Liver (tissue), 9 donors: ENCODE data around the gene OR10H5. TPM values are rescaled to one million over a fixed set of nuclear protein-coding genes. Genes with fewer than 3 reads are reported as not detected.

Experiments
- DNase-seq: peaks from one replicate; pipeline ENCODE4 v3.0.0-alpha.2; 2017; ENCODE audit warnings: low spot score
- H3K27ac ChIP-seq, 2 donors: one replicate each; pipeline ENCODE4 v1.7.0; 2013; ENCODE audit warnings: inconsistent platforms in 2 of 2, low read length in 2 of 2, control low read depth in 1 of 2, low read depth in 1 of 2, mild to moderate bottlenecking in 1 of 2
- H3K27me3 ChIP-seq, 4 donors: one replicate each; pipeline versions ENCODE4 v1.6.1 to v1.7.0; 2013; ENCODE audit warnings: low read length in 3 of 4, inconsistent platforms in 1 of 4, mild to moderate bottlenecking in 1 of 4, moderate library complexity in 1 of 4; ENCODE audit not compliant: control insufficient read depth in 4 of 4, insufficient read depth in 4 of 4
- H3K36me3 ChIP-seq, 4 donors: one replicate each; pipeline versions ENCODE4 v1.6.1 to v1.7.0; 2013; ENCODE audit warnings: low read length in 3 of 4, mild to moderate bottlenecking in 3 of 4, low read depth in 1 of 4, moderate library complexity in 1 of 4; ENCODE audit not compliant: control insufficient read depth in 4 of 4, insufficient read depth in 3 of 4
- H3K4me1 ChIP-seq, 4 donors: one replicate each; pipeline versions ENCODE4 v1.6.1 to v1.7.0; 2013; ENCODE audit warnings: low read length in 3 of 4, mild to moderate bottlenecking in 3 of 4, moderate library complexity in 1 of 4; ENCODE audit not compliant: control insufficient read depth in 4 of 4, insufficient read depth in 4 of 4
- H3K4me3 ChIP-seq, 3 donors: one replicate each; pipeline versions ENCODE4 v1.6.1 to v1.7.0; 2013; ENCODE audit warnings: low read length in 3 of 3, control low read depth in 1 of 3, low read depth in 1 of 3, mild to moderate bottlenecking in 1 of 3
- H3K9ac ChIP-seq, 2 donors: one replicate each; pipeline ENCODE4 v1.7.0; 2013; ENCODE audit warnings: low read length in 2 of 2, mild to moderate bottlenecking in 2 of 2, moderate library complexity in 2 of 2, control low read depth in 1 of 2, low read depth in 1 of 2
- H3K9me3 ChIP-seq, 4 donors: one replicate each; pipeline versions ENCODE4 v1.6.1 to v1.7.0; 2013; ENCODE audit warnings: low read length in 3 of 4; ENCODE audit not compliant: control insufficient read depth in 4 of 4
- ATF3 ChIP-seq: IDR thresholded peaks from 2 replicates; pipeline ENCODE4 v1.6.1; 2016; ENCODE audit warnings: antibody characterized with exemption
- CTCF ChIP-seq: fragments of 150-350 bp; IDR thresholded peaks from 2 replicates; pipeline ENCODE4 v1.5.1; 2017; ENCODE audit warnings: improper control_type of control experiment, low read depth, low read length; ENCODE audit not compliant: missing input control
- EGR1 ChIP-seq, 2 donors: IDR thresholded peaks; 2 replicates each; pipeline ENCODE4 v1.6.1; 2016 to 2018; ENCODE audit warnings: antibody characterized with exemption in 2 of 2, low read depth in 2 of 2
- FOXA1 ChIP-seq: IDR thresholded peaks from 2 replicates; pipeline ENCODE4 v1.6.1; 2016; ENCODE audit warnings: antibody characterized with exemption
- FOXA2 ChIP-seq: IDR thresholded peaks from 2 replicates; pipeline ENCODE4 v1.6.1; 2016; ENCODE audit warnings: antibody characterized with exemption
- GABPA ChIP-seq, 2 donors: IDR thresholded peaks in 1 of 2; conservative IDR thresholded peaks in 1 of 2; 2 replicates each; pipeline ENCODE4 v1.6.1; 2016; ENCODE audit warnings: antibody characterized with exemption in 2 of 2, mild to moderate bottlenecking in 1 of 2, moderate library complexity in 1 of 2
- HNF4A ChIP-seq, 2 donors: conservative IDR thresholded peaks; 2 replicates each; pipeline ENCODE4 v1.6.1; 2016; ENCODE audit warnings: antibody characterized with exemption in 2 of 2, mild to moderate bottlenecking in 2 of 2
- HNF4G ChIP-seq: IDR thresholded peaks from 2 replicates; pipeline ENCODE4 v1.6.1; 2016; ENCODE audit warnings: antibody characterized with exemption
- JUND ChIP-seq, 2 donors: IDR thresholded peaks; 2 replicates each; pipeline ENCODE4 v1.6.1; 2016; ENCODE audit warnings: antibody characterized with exemption in 2 of 2
- MAX ChIP-seq: IDR thresholded peaks from 2 replicates; pipeline ENCODE4 v1.6.1; 2016; ENCODE audit warnings: antibody characterized with exemption
- NR2F2 ChIP-seq: IDR thresholded peaks from 2 replicates; pipeline ENCODE4 v1.6.1; 2016; ENCODE audit warnings: antibody characterized with exemption
- RAD21 ChIP-seq, 2 donors: IDR thresholded peaks; 2 replicates each; pipeline ENCODE4 v1.6.1; 2016; ENCODE audit warnings: antibody characterized with exemption in 2 of 2, mild to moderate bottlenecking in 2 of 2
- REST ChIP-seq: IDR thresholded peaks from 2 replicates; pipeline ENCODE4 v1.6.1; 2016; ENCODE audit warnings: antibody characterized with exemption, mild to moderate bottlenecking
- RXRA ChIP-seq, 2 donors: IDR thresholded peaks; 2 replicates each; pipeline ENCODE4 v1.6.1; 2017 to 2018; ENCODE audit warnings: antibody characterized with exemption in 2 of 2, mild to moderate bottlenecking in 1 of 2
- SP1 ChIP-seq: IDR thresholded peaks from 2 replicates; pipeline ENCODE4 v1.6.1; 2018; ENCODE audit warnings: antibody characterized with exemption, mild to moderate bottlenecking
- TAF1 ChIP-seq: conservative IDR thresholded peaks from 2 replicates; pipeline ENCODE4 v1.6.1; 2016; ENCODE audit warnings: antibody characterized with exemption, mild to moderate bottlenecking
- YY1 ChIP-seq: IDR thresholded peaks from 2 replicates; pipeline ENCODE4 v1.6.1; 2016; ENCODE audit warnings: antibody characterized with exemption, mild to moderate bottlenecking
- ZBTB33 ChIP-seq: IDR thresholded peaks from 2 replicates; pipeline ENCODE4 v1.6.1; 2016; ENCODE audit warnings: antibody characterized with exemption
- WGBS: extraction: QIAGEN DNeasy Blood & Tissue Kit; methylation state at CpG from one replicate; pipeline ENCODE4 v1.1.7; 2013; 5-methylcytosine and 5-hydroxymethylcytosine counted together
- polyA plus RNA-seq, 2 donors: library from polyadenylated mRNA; stranded (reverse) in 1 of 2; unstranded in 1 of 2; fragments of 200-250 nt in 1 of 2; fragments of >200 nt in 1 of 2; fragmentation: Nextera tagmentation in 1 of 2; extraction: Ambion mirVana in 1 of 2; gene quantifications; one replicate each; pipeline versions ENCODE4 v1.2.1 to v1.2.3, GENCODE V29; 2013 to 2015
- total RNA-seq, 2 donors: library from RNA; depleted of rRNA; stranded (reverse); fragments of >200 nt; gene quantifications; one replicate each; pipeline ENCODE4 v1.2.3, GENCODE V29; 2014
- donor health status: healthy.
- donor health status: healthy.
- donor health status: healthy.
- donor health status: healthy.
- donor health status: healthy.

Gene OR10H5
- total and polyA plus RNA-seq, 4 donors = not detected

- Histone ChIP-seq H3K9ac (no peak overlapping the region), H3K4me1 (no peaks in the 10 kb centered on the region), H3K27ac (no peak overlapping the region), H3K36me3 (no peaks in the 10 kb centered on the region), H3K27me3 (no peaks in the 10 kb centered on the region), H3K4me3 (no peak overlapping the region), H3K9me3 (no peaks in the 10 kb centered on the region)
- TF ChIP-seq FOXA2 = no peak
- 79% methylated on average over 6 of the region's 6 CpGs for WGBS
- DNase-seq = no peak
Observed at GRCh38 chr19:15846923-15847322, 59.5 kb downstream of the OR10H5 start.

GRCh38 chr19:15850385-15850784 lies 62.9 kb downstream of the OR10H5 start:
- 87% methylated on average over 3 of the region's 3 CpGs for WGBS
- Histone ChIP-seq H3K4me1 (no peaks in the 10 kb centered on the region), H3K9ac (no peak overlapping the region), H3K36me3 (no peaks in the 10 kb centered on the region), H3K4me3 (no peak overlapping the region), H3K27ac (no peak overlapping the region), H3K27me3 (no peaks in the 10 kb centered on the region), H3K9me3 (no peaks in the 10 kb centered on the region)
- no peak for DNase-seq
- TF ChIP-seq JUND (IDR thresholded peaks at IDR 0.05) (no peak), FOXA2 (no peak), ZBTB33 (no peak), RXRA (IDR thresholded peaks at IDR 0.05) (no peak), RAD21 (IDR thresholded peaks at IDR 0.05) (no peak), EGR1 (IDR thresholded peaks at IDR 0.05; ENCODE audit: low read depth in 2 of 2) (no peak), CTCF (no peak), GABPA (IDR thresholded peaks at IDR 0.05 in 1 of 2, conservative IDR thresholded peaks at IDR 0.05 in 1 of 2) (no peak), ATF3 (no peak), YY1 (no peak), REST (no peak), MAX (no peak), FOXA1 (no peak), HNF4A (conservative IDR thresholded peaks at IDR 0.05) (no peak), HNF4G (no peak), NR2F2 (no peak), TAF1 (no peak), SP1 (no peak)

Other genes with a start within 250 kb of the OR10H5 start
- not detected for gene CYP4F8, start 172.4 kb upstream of the OR10H5 start, total RNA-seq
- gene CYP4F8, start 172.4 kb upstream of the OR10H5 start, polyA plus RNA-seq = not detected
- gene CYP4F3, start 146.8 kb upstream of the OR10H5 start, total RNA-seq = 100 to 1,000 TPM in 1 of 2 donors, 10 to 100 TPM in 1; 58.4 to 168 TPM
- gene CYP4F3, start 146.8 kb upstream of the OR10H5 start, polyA plus RNA-seq = 100 to 1,000 TPM; 119 to 137 TPM
- gene CYP4F12, start 114.6 kb upstream of the OR10H5 start, total RNA-seq = 10 to 100 TPM; 19.0 to 31.0 TPM
- 10 to 100 TPM; 14.6 to 64.0 TPM for gene CYP4F12, start 114.6 kb upstream of the OR10H5 start, polyA plus RNA-seq
- gene OR10H2, start 59.6 kb upstream of the OR10H5 start, total RNA-seq = not detected
- not detected for gene OR10H2, start 59.6 kb upstream of the OR10H5 start, polyA plus RNA-seq
- not detected for gene OR10H3, start 49.7 kb upstream of the OR10H5 start, total RNA-seq
- gene OR10H3, start 49.7 kb upstream of the OR10H5 start, polyA plus RNA-seq = not detected
- under 1 TPM in 1 of 2 donors, not detected in 1; under 0.01 TPM for gene OR10H1, start 28.0 kb downstream of the OR10H5 start, total RNA-seq
- not detected for gene OR10H1, start 28.0 kb downstream of the OR10H5 start, polyA plus RNA-seq
- gene CYP4F2, start 110.4 kb downstream of the OR10H5 start, total RNA-seq = 100 to 1,000 TPM in 1 of 2 donors, 1 to 10 TPM in 1; 7.7 to 186 TPM
- gene CYP4F2, start 110.4 kb downstream of the OR10H5 start, polyA plus RNA-seq = 10 to 100 TPM; 83.2 to 87.1 TPM
- gene CYP4F11, start 146.9 kb downstream of the OR10H5 start, total RNA-seq = 10 to 100 TPM in 1 of 2 donors, 1 to 10 TPM in 1; 2.1 to 77.4 TPM
- gene CYP4F11, start 146.9 kb downstream of the OR10H5 start, polyA plus RNA-seq = 10 to 100 TPM; 14.3 to 50.4 TPM
- gene OR10H4, start 161.3 kb downstream of the OR10H5 start, total RNA-seq = not detected
- not detected for gene OR10H4, start 161.3 kb downstream of the OR10H5 start, polyA plus RNA-seq